Measurements from ENCODE around the gene TPCN1.

The TPCN1 gene

GRCh38 chr12:113287146-113287898 lies 66.1 kb downstream of the TPCN1 start:
- no peak for DNase-seq (ENCODE audit: low read depth)

- no peak for DNase-seq (ENCODE audit: low read depth)
These were observed 66.6 kb downstream of the TPCN1 start for GRCh38 chr12:113287899-113288282.

GRCh38 chr12:113289361-113289760 lies 68.1 kb downstream of the TPCN1 start:
- no peak for DNase-seq (ENCODE audit: low read depth)

- DNase-seq (ENCODE audit: low read depth) = no peak
These were observed 69.2 kb downstream of the TPCN1 start for GRCh38 chr12:113290506-113290905.

- no peak for DNase-seq (ENCODE audit: low read depth)
These were observed 70.3 kb downstream of the TPCN1 start for GRCh38 chr12:113291586-113291985.

GRCh38 chr12:113292091-113292490 lies 70.8 kb downstream of the TPCN1 start:
- DNase-seq (ENCODE audit: low read depth) = no peak

GRCh38 chr12:113292547-113292946 lies 71.3 kb downstream of the TPCN1 start:
- DNase-seq (ENCODE audit: low read depth) = no peak

- DNase-seq (ENCODE audit: low read depth) = no peak
These were observed 71.8 kb downstream of the TPCN1 start for GRCh38 chr12:113293100-113293499.

- no peak for DNase-seq (ENCODE audit: low read depth)
These were observed 74.8 kb downstream of the TPCN1 start for GRCh38 chr12:113295886-113296556.

GRCh38 chr12:113296557-113297213 lies 75.4 kb downstream of the TPCN1 start:
- DNase-seq (ENCODE audit: low read depth) = no peak

- DNase-seq (ENCODE audit: low read depth) = no peak
These were observed 75.9 kb downstream of the TPCN1 start for GRCh38 chr12:113297214-113297587.

GRCh38 chr12:113297621-113298471 lies 76.6 kb downstream of the TPCN1 start:
- no peak for DNase-seq (ENCODE audit: low read depth)

- DNase-seq (ENCODE audit: low read depth) = no peak
These were observed 77.2 kb downstream of the TPCN1 start for GRCh38 chr12:113298472-113298817.

- no peak for DNase-seq (ENCODE audit: low read depth)
These were observed 77.7 kb downstream of the TPCN1 start for GRCh38 chr12:113298861-113299545.

- no peak for DNase-seq (ENCODE audit: low read depth)
These were observed 78.5 kb downstream of the TPCN1 start for GRCh38 chr12:113299619-113300237.

- no peak for DNase-seq (ENCODE audit: low read depth)
These were observed 80.5 kb downstream of the TPCN1 start for GRCh38 chr12:113301811-113302210.

- no peak for DNase-seq (ENCODE audit: low read depth)
These were observed 81.2 kb downstream of the TPCN1 start for GRCh38 chr12:113302466-113302865.

GRCh38 chr12:113302886-113303640 lies 81.8 kb downstream of the TPCN1 start:
- peak; percentile 42 for DNase-seq (ENCODE audit: low read depth)

GRCh38 chr12:113305281-113305856 lies 84.1 kb downstream of the TPCN1 start:
- DNase-seq (ENCODE audit: low read depth) = no peak

GRCh38 chr12:113306382-113306781 lies 85.1 kb downstream of the TPCN1 start:
- no peak for DNase-seq (ENCODE audit: low read depth)
